GM18951 (cell line): ENCODE data around the gene SAFB2.

Experiments
- POLR2A ChIP-seq: IDR thresholded peaks from 4 replicates; pipeline ENCODE4 v1.6.1; 2011; ENCODE audit warnings: mild to moderate bottlenecking; ENCODE audit not compliant: insufficient read length, insufficient read depth; ENCODE audit errors: extremely low read depth
- in situ Hi-C: fragments of 300-500 bp; cut with MboI; formaldehyde crosslinking; loops from one replicate; pipeline ENCODE4 v1.12.0; 2022; ENCODE audit warnings: low sequenced_read_pairs, mixed read lengths, inconsistent platforms; ENCODE audit not compliant: unreplicated experiment

Gene SAFB2

DNA sequence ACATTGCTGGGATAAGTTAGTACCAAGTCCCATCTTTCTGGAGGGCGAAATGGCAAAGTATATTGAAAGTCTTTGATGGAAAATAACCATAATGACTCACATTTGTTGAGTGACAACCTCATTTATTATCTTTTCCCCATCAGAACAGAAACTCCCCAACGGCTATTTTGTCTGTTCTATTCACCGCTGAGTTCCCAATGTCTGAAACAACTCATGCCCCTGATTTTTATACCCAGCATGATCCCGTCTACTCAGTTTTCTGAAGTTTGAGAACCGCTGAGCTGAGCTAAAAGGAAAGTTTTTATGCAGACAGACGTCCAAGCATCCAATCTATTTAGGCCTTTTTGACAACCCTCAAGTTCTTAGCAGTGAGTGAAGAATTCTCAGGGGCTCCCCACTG is 47.0 kb downstream of the SAFB2 start:
- TF ChIP-seq POLR2A = no peak
- in situ Hi-C loops = no loop called here

DNA sequence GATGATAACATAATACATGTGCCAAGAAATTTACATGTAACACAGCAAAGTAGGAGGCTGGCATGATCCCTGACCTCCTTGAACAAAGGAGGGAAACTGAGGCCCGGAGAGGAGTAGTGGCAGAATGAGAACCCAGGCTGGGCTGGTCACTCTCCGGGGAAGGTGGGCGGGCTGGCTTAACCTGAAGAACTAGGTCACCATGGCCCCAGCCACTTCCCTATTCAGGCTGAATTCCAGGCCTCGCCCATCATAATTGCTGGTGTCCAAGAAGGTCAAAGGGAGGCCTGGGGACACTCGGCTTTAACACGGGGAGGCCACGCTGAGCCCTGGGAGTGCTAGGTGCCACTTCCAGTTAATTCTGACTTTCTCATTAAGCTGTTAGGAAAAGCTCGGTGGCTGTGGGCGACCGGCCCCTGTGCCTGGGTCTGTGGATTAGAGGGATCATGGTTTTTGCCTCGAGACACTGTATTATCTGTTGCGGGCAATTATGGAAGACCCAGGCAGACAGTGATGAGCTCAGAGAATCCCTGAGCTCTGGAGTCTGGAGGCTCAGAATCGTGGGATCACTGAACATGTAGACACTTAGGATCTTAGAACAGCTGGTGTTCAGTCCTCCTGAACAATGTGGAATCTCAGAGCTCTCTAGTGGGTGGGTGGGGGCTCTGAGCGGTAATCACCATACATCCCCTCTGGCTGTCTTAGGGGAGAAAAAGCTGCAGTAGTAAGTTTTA is 49.9 kb downstream of the SAFB2 start:
- in situ Hi-C loops = no loop called here
- no peak for TF ChIP-seq POLR2A

- TF ChIP-seq POLR2A = no peak
- in situ Hi-C loops = no loop called here
Measured at GRCh38 chr19:5571777-5572176, 50.8 kb downstream of the SAFB2 start.

DNA sequence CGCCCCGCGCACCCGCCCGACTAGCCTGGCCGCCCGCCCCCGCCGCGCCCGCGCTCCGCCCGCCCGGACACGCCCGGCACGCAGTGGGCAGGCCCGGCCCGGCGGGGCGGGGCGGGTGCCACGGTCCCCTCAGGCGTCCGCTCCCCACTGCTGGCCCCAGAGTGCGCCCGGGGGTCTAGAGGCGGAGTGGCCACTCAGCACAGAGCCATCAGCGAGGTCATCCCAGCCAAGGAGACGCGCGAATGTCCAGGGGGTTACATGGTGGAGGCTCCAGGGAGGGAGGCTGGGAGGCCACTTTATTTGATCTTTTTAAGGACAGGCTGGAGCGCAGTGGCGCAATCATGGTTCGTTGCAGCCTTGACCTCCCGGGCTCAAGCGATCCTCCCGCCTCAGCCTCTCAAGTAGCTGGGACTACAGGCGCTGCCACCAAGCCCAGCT is 54.6 kb downstream of the SAFB2 start:
- in situ Hi-C loops = no loop called here
- no peak for TF ChIP-seq POLR2A

DNA sequence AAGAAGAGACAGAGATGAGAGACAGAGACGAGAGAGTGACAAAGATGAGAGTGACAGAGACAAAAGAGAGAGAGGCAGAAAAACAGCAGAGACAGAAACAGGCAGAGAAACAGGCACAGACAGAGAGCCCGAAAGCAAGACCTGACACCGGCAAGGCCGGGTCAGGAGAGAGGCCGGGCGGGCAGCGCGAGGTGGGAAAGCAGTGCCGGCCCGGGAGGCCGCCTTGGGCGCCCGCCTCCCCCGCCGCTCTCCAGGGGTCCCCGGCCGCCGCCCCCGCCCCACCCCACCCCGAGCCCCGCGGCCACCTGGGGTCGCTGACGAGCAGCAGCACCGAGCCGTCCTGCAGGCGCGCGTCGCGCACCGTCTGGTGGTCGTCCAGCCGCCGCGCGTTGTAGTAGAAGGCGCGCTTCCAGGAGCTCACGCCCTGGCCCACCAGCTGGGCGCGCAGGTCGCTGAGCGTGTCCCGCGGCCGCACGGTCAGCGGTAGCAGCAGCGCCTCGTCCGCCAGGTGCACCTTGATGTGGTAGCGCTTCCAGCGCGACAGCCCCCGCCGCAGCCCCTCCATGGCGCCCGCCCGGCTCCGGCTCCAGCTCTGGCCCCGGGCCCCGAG is 55.1 kb downstream of the SAFB2 start, which contains the start of gene TINCR:
TINCR (minus strand) TSS at position 594 of the 610 bp plus-strand sequence.
- in situ Hi-C loops = no loop called here
- TF ChIP-seq POLR2A = no peak

- in situ Hi-C loops = no loop called here
Measured at GRCh38 chr19:5564930-5565329, 57.6 kb downstream of the SAFB2 start.

DNA sequence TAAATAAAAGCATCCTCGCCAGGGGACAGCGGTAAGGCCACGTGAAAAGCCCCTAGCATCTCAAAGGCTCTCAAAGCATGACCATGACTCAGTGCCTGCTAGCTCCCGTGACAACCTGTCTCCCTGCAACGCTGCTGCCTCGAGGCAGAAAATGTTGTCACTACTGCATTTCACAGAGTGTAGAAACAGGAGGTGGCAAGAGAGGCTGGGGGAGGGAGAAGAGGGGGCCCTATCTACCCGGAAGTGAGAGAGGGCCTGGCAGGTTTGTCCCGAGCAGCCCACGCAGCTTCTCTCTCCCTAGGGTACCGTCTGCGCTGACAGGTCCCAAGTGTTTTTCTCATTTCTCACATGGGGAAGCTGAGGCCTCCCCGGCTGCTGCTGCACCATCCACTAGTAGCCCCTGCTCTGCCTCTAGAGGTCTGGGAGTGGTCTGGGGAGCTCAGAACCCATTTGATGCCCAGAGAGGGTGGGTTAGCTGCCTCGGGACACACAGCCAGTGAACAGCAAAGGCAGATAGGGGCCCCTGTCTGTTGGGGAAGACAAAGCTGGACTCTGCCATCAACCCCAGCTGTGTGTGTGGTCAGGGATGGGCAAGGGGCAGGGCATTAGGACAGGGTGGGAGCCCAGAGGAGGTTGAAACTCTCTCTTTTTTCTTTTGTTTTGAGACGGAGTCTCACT is 58.5 kb downstream of the SAFB2 start:
- TF ChIP-seq POLR2A = no peak
- in situ Hi-C loops = no loop called here

More at GRCh38 chr19:5564930-5565329, 57.6 kb downstream of the SAFB2 start:
- no peak for TF ChIP-seq POLR2A

DNA sequence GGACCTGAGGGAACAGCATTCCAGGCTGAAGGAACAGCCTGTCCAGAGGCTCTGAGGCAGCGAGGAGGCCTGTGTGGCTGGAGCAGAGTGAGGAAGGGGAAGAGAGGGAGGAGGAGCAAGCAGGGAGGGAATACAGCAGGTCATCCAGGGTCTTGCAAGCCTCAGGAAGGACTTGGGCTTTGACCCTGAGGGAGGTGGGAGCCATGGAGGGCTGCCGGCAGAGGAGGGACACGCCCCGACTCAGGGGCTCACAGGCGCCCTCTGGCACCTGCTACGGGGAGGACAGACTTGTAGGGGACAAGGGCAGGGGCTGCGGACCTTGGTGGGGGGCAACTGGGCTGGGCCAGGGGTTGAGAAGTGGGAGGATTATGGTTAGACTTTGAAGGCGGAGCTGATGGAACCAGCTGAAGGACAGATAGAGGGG is 59.6 kb downstream of the SAFB2 start:
- in situ Hi-C loops = no loop called here
- no peak for TF ChIP-seq POLR2A

DNA sequence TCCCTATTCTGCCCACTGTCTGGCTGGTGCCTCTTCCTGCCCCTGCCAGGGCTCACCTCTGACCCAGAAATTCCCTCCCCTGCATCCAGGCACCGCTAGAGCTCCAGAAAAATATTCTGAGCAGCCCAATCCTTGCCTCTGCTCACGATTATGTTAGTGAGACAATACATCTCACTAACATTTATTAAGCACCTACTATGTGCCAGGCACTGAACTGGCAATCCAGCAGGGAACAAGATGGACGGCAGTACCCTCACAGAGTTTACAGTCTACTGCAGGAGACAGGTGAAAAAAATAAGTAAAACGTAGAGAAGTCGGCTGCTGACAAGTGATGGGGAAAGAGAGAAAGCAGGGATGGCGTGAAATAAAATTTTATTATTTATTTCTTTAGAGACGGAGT is 60.3 kb downstream of the SAFB2 start:
- in situ Hi-C loops = no loop called here
- no peak for TF ChIP-seq POLR2A

DNA sequence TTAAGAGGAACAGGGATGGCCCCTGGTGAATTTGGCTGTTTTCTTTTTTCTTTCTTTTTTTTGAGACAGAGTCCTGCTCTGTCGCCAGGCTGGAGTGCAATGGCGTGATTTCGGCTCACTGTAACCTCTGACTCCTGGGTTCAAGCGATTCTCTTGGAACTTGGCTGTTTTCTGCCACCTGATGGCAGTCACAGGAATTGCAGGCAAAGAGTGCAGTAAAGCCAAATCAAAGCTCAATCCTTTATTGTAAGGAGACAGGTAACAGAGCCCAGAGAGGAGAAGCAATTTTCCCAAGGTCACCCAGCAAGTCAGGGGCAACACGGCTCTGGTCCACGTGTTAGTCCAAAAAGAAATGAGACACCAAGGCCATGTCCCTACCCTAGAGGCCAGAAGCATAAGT is 61.0 kb downstream of the SAFB2 start:
- no peak for TF ChIP-seq POLR2A
- in situ Hi-C loops = no loop called here

GRCh38 chr19:5560156-5560555 is 62.4 kb downstream of the SAFB2 start:
- no peak for TF ChIP-seq POLR2A
- in situ Hi-C loops = no loop called here

GRCh38 chr19:5559804-5560133 is 62.8 kb downstream of the SAFB2 start:
- TF ChIP-seq POLR2A = no peak
- in situ Hi-C loops = no loop called here

DNA sequence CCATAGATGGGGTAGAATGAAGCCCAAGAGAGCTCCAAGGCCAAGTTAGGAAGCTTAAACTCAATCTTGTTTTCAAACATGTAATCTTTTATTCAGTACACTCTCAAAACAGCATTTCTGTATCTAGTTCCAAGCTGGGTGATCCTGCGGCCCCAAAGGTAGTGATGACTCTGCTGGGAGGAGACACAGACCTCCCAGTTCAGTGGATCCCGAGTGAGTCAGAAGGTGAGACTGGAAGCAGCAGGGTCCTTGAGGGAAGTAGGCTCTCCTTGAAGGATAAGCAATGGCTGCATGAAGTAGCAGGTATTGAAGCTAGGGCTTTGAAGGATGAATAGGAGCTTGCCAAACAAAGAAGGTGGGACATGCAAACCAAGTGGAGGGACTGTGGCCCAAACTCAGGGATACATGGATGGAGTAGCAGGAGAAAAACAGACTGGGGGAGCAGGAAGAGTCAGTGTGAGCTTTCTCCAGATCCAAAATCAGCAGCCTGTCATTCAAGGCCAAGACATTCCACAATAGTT is 64.4 kb downstream of the SAFB2 start:
- in situ Hi-C loops = no loop called here
- no peak for TF ChIP-seq POLR2A
